Spleen (tissue), 7 donors: Measurements from ENCODE around the gene ATP1A2.

Experiments
- CTCF ChIP-seq, 11 experiments: fragments of 200-600 bp in 7 of 11; fragments of 450-650 bp in 4 of 11; sonication (generic) in 4 of 11; IDR thresholded peaks in 8 of 11; conservative IDR thresholded peaks in 3 of 11; 1 replicate in 7 of 11; 2 replicates in 4 of 11; pipeline versions ENCODE4 v1.4.0 to v1.8.0; 2016 to 2021; ENCODE audit warnings: antibody characterized with exemption in 11 of 11, inconsistent platforms in 4 of 11, mild to moderate bottlenecking in 1 of 11
- POLR2A ChIP-seq, 3 donors: fragments of 450-650 bp; IDR thresholded peaks; one replicate each; pipeline ENCODE4 v1.5.1; 2017; ENCODE audit warnings: antibody characterized with exemption in 3 of 3, mild to moderate bottlenecking in 1 of 3
- donor health status: DM: no; HTN: no; CAD: no; lungs with moderate emphysema.
- donor health status: DM: no; HTN: no; CAD: no.
- donor health status: DM: no; HTN: no; CAD: no.

DNA sequence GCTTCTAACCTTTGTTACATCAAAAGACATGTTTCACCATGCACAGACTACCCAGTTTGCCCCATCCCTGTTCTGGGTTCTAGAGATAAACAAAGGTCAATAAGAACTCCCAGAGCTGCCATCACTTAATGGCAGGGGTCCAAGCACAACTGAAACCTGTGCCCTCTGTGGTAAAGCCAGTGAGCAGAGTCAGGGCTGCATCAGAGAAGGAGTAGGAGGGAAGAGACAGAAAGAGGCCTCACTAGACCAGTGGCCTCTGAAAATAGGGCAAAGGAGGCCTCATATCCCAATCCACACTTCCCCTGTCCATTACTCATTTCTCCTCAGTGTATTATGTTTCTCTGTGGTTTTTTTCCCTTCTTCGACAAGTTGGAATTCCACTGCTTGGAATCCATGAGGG is 10.2 kb downstream of the ATP1A2 start:
- TF ChIP-seq CTCF (IDR thresholded peaks at IDR 0.05 in 8 of 11, conservative IDR thresholded peaks at IDR 0.05 in 3 of 11) (no peak), POLR2A (IDR thresholded peaks at IDR 0.05) (no peak)
